GM06990 (cell line): ENCODE data around the gene UPK3BL2.
"Not testable (repeated sequence)": the region's sequence is repeated elsewhere in the genome, so short reads cannot be mapped to it uniquely, and the experiment has no call there.

Experiments used
- DNase-seq: peaks from one replicate; pipeline ENCODE4 v3.0.0-alpha.2; 2011; ENCODE audit not compliant: insufficient read length; ENCODE audit errors: extremely low read depth
- H3K27me3 ChIP-seq: replicated peaks from 2 replicates; pipeline ENCODE4 v1.6.0; 2011; ENCODE audit warnings: low read length; ENCODE audit not compliant: control insufficient read depth, insufficient read depth
- H3K36me3 ChIP-seq: 2 replicates; pipeline ENCODE4 v1.5.1; 2011; ENCODE audit warnings: low read length; ENCODE audit not compliant: control insufficient read depth, insufficient read depth
- H3K4me3 ChIP-seq: replicated peaks from 2 replicates; pipeline ENCODE4 v1.5.1; 2011; ENCODE audit warnings: low read depth, mild to moderate bottlenecking, control low read depth, low read length

UPK3BL2 gene, protein sequence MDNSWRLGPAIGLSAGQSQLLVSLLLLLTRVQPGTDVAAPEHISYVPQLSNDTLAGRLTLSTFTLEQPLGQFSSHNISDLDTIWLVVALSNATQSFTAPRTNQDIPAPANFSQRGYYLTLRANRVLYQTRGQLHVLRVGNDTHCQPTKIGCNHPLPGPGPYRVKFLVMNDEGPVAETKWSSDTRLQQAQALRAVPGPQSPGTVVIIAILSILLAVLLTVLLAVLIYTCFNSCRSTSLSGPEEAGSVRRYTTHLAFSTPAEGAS

DNA sequence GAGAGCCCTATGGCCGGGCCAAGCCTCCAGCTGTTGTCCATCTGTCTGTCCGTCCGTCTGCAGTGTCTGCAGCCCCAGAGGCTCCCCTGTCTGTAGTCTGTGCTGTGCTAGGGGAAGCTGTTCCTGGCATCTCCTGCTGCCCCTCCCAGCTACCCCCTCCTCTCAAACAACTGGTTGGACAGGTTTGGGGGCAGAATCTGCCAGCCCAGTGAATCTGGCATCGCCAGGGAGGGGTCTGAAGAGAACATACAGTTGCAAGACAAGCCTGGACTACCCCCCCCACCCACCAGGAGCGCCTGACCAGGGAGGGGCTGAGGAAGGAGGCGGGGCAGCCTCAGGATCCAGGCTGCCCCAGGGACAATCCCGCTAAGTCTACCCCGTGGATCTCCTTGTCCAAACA is at the start of gene UPK3BL2:
UPK3BL2 (minus strand) TSS at position 101 of the 400 bp plus-strand sequence; CDS start at position 41, 60 bp downstream.
- not testable (repeated sequence) for H3K36me3 ChIP-seq, H3K27me3 ChIP-seq, DNase-seq, H3K4me3 ChIP-seq

DNA sequence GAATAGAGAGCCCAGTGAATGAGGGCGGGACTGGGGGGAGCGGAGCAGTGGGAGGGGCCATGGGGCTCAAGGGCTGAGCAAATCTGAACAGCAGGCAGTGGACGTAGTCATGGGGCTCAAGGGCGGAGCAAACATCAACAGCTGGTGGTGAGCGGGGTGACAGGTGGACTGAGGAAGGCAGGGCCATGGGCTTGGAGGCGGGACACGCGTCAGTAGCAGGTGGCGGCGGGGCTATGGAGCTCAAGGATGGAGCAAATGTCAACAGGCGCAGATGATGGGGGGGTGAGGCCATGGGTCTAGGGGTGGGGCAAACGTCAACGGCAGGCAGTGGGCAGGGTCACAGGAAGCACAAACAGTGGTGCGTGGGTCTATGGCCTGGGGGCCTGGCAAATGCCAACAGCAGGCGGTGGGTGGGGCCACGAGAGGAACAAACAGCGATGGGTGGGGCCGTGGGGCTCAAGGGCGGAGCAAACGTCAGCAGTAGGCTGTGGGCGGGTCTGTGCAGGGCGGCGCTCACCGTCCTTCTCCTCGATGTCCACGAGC is 49.1 kb upstream of the UPK3BL2 start:
- DNase-seq, H3K4me3 ChIP-seq, H3K36me3 ChIP-seq, H3K27me3 ChIP-seq: not testable (repeated sequence)

DNA sequence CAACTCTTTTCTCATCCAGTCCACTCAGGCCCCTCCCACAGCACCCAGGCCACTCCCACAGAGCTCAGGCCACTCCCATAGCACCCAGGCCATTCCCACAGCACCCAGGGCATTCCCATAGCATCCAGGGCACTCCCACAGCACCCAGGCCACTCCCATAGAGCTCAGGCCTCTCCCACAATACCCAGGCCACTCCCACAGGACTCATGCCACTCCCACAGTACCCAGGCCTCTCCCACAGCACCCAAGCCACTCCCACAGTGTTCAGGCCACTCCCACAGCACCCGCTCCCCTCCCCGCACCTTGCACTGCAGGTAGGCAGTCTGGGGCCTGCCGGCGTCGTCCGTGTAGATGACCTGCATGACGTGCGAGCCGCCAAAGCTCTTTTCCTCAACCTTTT is 46.4 kb upstream of the UPK3BL2 start:
- not testable (repeated sequence) for H3K4me3 ChIP-seq, H3K36me3 ChIP-seq, DNase-seq, H3K27me3 ChIP-seq

DNA sequence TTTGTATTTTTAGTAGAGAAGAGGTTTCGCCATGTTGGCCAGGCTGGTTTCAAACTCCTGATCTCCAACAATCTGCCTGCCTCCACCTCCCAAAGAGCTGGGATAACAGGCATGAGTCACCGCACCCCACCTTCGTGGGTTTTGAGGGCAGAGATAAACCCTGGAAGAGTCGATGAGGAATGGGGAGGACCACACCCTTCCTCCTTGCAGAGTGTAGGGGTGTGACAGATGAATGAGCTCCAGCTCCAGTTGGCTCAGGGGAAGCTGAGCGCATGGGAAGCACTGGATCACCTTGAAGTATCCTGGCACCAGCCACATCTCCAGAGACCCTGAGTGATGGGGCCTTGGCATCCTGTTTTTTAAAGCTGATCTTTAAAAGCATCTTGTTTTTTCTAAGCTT is 40.0 kb upstream of the UPK3BL2 start:
- H3K27me3 ChIP-seq, DNase-seq, H3K36me3 ChIP-seq, H3K4me3 ChIP-seq: not testable (repeated sequence)

DNA sequence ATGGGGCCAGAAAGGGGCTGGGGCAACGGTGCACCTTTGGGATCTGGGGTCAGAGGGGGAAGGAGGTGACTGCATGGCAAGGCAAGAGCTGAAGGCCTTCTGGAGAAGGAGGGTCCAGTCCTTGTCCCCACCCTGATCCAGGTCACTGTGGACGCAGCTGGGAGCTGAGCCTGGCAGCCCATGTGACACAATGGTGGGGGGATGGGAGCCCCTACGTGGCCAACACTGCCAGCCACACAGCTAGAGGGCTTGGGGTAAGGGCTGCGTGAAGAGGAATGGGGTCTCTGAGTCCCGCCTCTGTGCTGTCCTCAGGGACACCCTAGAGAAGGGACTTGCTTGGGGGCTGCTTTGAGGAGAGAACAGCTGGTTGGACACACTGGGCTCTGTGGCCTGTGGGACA is 38.2 kb upstream of the UPK3BL2 start:
- DNase-seq, H3K36me3 ChIP-seq, H3K27me3 ChIP-seq: not testable (repeated sequence)

DNA sequence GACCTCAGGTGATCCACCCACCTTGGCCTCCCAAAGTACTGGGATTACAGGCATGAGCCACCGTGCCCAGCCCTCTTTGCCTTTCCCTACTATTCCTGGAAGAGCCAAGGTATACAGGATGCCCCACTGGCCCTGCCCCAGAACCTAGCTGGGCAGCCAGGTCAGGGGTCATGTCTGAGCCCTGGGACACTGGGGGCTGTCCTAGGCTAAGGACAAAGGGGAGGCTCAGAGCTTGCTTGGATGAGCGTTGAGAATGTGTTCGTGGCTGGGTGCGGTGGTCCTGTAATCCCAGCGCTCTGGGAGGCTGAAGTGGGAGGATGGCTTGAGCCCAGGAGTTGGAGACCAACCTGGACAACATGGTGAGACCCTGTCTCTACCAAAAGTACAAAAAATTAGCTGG is 35.0 kb upstream of the UPK3BL2 start:
- not testable (repeated sequence) for H3K27me3 ChIP-seq, H3K36me3 ChIP-seq, H3K4me3 ChIP-seq, DNase-seq

More for the DNA sequence above, 38.2 kb upstream of the UPK3BL2 start:
- not testable (repeated sequence) for H3K4me3 ChIP-seq

DNA sequence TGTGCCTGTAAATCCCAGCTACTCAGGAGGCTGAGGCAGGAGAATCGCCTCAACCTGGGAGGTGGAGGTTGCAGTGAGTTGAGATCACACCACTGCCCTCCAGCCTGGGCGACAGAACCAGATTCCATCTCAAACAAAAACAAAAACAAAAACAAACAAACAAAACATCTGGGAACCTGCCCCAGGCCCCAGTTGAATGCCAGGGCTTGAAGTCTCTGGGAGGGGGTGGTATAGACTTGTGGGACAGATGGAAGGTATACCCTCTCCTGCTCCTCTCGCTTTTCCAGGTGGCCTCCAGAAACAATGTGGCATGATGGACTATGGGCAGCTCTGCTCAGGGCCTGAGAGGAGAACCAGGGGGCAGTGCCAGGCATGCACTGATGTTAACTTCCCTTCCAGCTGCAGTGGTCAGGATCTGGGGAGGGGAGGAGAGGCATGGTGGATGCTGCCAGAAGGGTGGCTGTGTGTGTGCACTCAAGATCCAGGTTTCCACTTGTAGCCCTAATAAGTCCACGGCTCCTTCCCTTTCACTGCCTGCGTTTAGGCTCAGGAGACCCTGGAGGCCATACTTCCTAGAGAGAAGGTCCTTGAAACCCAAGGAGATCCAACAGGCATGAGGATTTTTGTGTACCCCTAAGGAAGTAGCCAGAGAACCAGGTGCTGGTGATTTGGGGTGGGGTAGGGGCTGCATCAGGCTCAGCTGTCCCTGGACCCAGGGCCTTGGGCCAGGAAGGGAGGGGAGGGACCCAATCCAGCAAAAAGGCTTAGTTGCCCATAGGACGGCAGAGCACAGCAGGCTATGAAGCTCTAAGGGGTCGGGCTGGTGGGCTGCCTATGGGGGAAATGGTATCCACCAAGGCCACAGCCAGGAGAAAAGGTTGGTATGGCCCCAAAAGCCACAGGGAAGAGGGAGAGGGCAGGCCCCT is 34.1 kb upstream of the UPK3BL2 start:
- not testable (repeated sequence) for H3K27me3 ChIP-seq, H3K4me3 ChIP-seq, DNase-seq, H3K36me3 ChIP-seq

DNA sequence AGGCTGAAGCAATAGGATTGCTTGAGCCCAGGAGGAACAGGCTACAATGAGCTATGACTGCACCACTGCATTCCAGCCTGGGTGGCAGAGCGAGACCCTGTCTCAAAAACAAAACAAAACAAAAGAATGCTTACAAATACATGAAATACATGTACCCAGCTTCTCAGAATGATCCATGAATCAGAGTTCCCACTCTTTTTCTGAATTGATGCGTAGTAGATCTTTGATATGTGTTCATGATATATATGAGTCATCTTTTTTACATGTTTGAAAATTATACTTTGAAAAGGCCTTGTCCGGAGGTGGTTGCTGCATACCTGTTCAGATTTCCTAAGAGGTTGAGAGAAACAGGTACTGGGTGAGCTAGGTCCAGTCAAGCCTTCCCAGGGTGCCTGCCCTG is 32.9 kb upstream of the UPK3BL2 start:
- H3K4me3 ChIP-seq, H3K27me3 ChIP-seq, DNase-seq, H3K36me3 ChIP-seq: not testable (repeated sequence)

DNA sequence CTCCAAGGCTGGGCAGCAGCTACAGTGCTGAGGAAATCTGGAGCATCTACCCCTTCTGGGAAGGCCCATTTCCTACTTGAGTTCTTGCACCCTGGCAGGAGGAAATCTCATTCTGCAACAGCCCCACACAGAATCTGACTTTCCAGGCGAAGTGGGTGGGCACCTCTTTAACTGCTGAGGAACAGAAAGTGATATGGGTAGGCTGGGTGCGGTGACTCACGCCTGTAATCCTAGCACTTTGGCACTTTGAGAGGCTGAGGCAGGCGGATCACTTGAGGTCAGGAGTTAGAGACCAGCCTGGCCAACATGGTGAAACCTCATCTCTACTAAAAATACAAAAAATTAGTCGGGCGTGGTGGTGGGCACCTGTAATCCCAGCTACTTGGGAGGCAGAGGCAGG is 31.1 kb upstream of the UPK3BL2 start:
- H3K27me3 ChIP-seq, DNase-seq, H3K4me3 ChIP-seq, H3K36me3 ChIP-seq: not testable (repeated sequence)
